ENCODE measurements around the gene AEN.

Gene AEN

GRCh38 chr15:88649753-88650551, 28.8 kb downstream of the AEN start:
- DNase-seq (ENCODE audit: low read depth): no peak

DNA sequence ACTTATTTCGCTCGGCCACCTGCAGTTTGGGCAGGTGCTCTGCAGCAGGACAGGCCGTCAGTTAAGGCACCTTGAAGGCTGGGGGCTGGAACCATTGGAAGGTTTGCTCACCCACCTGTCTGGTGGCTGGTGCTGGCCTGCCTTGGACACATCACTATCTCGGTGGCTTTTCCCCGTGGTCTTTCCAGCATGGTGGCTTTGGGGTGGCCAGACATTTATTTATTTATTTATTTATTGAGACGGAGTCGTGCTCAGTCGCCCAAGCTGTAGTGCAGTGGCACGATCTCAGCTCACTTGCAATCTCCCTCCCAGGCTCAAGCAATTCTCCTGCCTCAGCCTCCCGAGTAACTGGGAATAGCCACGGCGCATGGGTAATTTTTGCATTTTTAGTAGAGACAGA, 29.4 kb downstream of the AEN start:
- DNase-seq (ENCODE audit: low read depth): no peak

DNA sequence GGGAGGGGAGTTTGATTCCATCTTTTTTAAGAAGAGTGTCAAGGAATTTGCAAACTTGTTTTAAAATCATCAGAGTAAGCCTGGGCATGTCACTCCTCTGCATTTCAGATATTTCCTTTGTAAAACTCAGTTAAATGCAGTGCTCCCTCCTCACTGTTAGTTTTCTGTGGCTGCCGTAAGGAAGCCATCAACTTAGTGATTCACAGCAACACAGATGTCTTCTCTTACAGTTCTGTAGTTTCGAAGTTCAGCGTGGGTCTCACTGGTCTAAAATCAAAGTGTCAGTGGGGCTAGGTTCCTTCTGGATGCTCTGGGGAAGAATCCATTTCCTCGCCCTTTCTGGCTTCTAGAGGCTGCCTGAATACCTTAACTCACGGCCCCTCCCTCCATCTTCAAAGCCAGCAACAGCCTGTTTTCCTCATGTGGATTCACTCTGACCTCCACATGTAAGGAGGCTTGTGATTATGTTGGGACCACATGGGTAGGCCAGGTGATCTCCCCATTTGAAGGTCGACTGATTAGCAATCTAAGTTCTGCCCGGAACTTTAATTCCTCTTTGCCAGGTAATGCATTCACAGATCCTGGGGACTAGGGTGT, 30.1 kb downstream of the AEN start:
- DNase-seq (ENCODE audit: low read depth): no peak

DNA sequence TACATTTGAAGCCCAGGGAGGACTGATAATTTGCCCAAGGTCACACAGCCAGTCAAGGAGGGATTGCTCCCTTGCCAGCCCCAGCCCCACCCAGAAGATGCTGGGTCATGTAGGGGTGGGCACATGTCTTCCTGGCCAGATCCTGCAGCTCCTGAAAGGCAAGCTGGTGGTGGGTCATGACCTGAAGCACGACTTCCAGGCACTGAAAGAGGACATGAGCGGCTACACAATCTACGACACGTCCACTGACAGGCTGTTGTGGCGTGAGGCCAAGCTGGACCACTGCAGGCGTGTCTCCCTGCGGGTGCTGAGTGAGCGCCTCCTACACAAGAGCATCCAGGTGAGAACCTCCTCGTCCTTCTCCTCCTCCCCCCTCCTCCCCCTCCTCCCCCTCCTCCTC, 30.8 kb downstream of the AEN start:
- no peak for DNase-seq (ENCODE audit: low read depth)

DNA sequence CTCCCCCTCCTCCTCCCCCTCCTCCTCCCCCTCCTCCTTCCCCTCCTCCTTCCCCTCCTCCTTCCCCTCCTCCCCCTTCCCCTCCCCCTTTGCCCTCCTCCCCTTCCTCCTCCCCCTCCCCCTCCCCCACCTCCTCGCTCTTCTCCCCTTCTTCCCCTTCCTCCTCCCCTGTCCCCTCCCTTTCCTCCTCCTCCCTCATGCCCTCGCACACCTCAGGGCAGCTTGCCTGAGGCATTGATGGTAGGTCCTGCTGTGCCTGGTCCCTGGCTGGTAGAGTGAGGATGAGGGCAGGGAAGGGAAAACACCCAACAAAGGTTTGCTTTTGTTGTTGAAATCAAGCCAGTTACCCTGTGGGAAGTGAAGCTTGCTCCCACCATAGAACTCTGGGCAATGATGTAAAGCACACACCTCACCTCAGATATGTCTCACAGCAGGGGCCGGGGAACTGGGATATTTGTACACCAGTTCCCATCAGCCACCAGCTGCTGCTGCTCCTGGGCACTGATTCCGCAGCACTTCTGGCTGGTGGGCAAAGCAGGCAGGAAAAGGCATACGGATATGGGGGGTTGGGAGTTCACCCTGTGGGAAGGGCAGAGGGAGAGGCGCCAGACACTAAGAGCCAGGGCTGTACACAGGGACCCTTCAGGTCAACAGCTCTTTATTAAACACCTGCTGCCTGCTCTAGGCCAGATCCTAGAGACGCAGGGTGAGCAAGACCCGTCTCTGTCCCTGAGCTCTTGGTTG, 31.5 kb downstream of the AEN start:
- no peak for DNase-seq (ENCODE audit: low read depth)

DNA sequence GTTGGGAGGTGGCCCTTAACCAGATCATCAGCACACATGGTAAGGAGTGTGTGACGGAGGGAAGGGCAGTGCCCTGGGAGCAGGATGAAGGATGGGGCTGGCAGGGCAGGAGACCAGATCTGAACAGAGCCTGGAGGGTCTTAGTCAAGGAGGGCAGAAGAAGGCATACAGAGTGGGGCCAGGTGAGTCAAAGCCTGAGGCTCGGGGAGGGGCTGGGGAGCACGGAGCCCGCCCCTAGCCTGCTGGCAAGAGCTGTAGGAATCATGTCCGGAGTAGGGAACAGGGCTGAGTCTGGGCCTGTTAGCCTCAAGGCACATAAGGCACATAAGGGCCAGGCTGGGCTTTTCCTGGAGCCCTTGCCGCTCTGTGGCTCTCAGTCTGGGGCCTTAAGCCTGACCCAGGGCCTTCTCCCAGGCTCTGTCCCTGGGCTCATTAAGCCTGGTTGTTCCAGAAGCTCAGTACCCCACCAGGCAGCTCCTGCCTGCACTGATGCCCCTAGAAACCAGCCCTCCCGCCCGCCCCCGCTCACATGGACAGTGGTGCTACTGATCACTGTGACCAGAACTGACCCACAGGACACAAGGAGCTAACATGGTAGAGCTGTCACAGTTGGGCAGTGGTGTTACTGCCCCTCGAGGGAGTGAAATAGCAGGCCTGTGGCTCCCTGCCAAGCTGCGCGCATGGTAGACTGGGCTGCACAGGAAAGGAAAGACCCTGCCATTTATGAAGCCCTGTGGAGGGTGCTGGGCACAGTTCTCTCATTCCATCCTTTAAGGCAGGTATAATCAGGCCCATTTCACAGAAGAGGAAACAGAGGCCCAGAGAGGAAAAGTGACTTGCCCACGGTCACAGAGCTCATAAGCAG, 32.3 kb downstream of the AEN start:
- no peak for DNase-seq (ENCODE audit: low read depth)

GRCh38 chr15:88654430-88655102, 33.4 kb downstream of the AEN start:
- DNase-seq (ENCODE audit: low read depth): no peak

- no peak for DNase-seq (ENCODE audit: low read depth)
Observed at GRCh38 chr15:88655103-88655553, 34.0 kb downstream of the AEN start.

GRCh38 chr15:88655800-88656488, 34.8 kb downstream of the AEN start:
- DNase-seq (ENCODE audit: low read depth): no peak

DNA sequence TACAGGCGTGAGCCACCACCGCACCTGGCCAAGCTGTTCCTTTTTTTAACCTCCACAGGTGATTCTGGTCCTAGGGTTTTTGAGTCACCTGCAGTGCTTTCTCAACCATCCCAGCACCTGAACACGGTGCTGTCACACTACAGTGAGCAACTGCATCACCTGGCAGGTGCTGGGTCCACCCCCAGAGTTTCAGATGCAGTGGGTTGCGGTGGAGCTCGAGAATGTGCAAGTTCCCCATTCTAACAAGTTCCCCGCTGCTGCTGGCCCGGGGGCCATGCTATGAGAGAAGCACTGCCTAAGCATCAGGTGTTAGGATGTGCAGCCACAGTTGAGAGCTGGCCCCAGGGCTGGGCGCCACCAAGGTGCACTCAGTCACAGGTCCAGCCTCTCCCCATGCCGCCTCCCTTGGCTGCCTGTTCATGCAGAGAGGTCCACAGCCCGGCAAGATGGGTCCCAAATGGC, 35.7 kb downstream of the AEN start:
- no peak for DNase-seq (ENCODE audit: low read depth)

- DNase-seq (ENCODE audit: low read depth): peak; percentile 69
Observed at GRCh38 chr15:88657326-88658069, 36.4 kb downstream of the AEN start.

GRCh38 chr15:88658070-88658965, 37.2 kb downstream of the AEN start:
- no peak for DNase-seq (ENCODE audit: low read depth)

- DNase-seq (ENCODE audit: low read depth): peak; percentile 73
Observed at GRCh38 chr15:88658972-88659931, 38.1 kb downstream of the AEN start.

DNA sequence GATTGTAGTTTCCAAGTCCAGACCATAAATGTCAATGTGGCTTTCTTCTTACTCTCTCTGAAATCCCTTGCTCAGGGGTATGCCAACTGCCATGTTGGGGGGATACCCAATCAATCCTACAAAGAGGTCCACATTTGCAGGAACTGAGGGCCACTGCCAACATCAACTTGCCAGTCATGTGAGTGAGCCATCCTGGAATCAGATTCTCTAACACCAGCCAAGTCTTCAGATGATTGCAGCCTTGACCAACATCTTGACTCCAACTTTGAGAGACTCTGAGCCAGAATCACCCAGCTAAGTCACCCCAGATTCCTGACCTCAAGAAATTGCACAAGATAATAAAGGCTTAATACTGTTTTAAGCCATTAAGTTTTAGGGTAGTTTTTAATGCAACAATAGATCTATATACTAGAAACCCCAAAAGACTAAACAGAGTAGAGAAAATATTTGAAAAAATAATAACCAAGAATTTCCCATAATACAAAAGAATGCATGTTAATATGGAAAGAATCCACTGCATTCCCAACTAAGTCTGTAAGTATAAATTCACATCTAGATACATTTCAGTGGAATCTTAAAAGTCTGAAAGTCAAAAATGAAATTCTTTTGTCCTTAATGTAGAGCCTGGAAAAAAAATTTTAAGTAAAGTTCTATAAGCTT, 40.0 kb downstream of the AEN start:
- peak; percentile 87 for DNase-seq (ENCODE audit: low read depth)

GRCh38 chr15:88661761-88662556, 40.8 kb downstream of the AEN start:
- DNase-seq (ENCODE audit: low read depth): peak; percentile 71

GRCh38 chr15:88663141-88663621, 42.0 kb downstream of the AEN start:
- peak; percentile 79 for DNase-seq (ENCODE audit: low read depth)
